ENCODE measurements around the gene EPHB1.

EPHB1 gene

DNA sequence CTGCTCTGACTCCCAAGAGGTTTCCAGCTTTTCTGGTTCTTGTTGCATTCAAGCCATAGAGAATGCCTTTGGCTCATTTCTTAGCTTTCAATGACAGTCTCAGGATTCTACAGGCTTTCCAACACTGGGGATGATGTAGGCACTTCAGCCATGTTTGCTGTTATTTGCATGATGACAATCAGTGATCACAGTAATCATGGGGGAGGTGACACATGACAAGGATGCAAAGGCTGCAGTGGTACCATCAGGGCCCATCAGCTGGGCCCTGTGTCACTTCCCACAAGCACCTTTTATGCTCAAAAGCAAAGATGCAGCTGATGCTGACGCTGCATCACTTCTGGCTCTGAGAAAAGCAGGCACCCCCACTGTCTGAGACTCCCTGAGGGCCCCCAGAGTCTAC, 18.6 kb downstream of the EPHB1 start:
- Histone ChIP-seq H3K27ac (ENCODE audit: low read depth, low read length) (no peak overlapping the region), H3K36me3 (ENCODE audit: insufficient read depth, low read length) (no peaks in the 10 kb centered on the region), H3K9me3 (ENCODE audit: low read length) (no peaks in the 10 kb centered on the region), H3K4me3 (ENCODE audit: low read depth in 1 of 2, low read length in 2 of 2) (no peak overlapping the region), H3K9ac (ENCODE audit: low read length) (no peak overlapping the region), H3K4me1 (ENCODE audit: insufficient read depth, low read length) (no peaks in the 10 kb centered on the region), H3K27me3 (ENCODE audit: control insufficient read depth in 1 of 2, insufficient read depth in 2 of 2, low read length in 2 of 2) (no peaks in the 10 kb centered on the region)

GRCh38 chr3:134815519-134815918, 20.5 kb downstream of the EPHB1 start:
- Histone ChIP-seq H3K27me3 (ENCODE audit: control insufficient read depth in 1 of 2, insufficient read depth in 2 of 2, low read length in 2 of 2) (no peaks in the 10 kb centered on the region), H3K9me3 (ENCODE audit: low read length) (no peaks in the 10 kb centered on the region), H3K27ac (ENCODE audit: low read depth, low read length) (no peak overlapping the region), H3K9ac (ENCODE audit: low read length) (no peak overlapping the region), H3K36me3 (ENCODE audit: insufficient read depth, low read length) (no peaks in the 10 kb centered on the region), H3K4me3 (ENCODE audit: low read depth in 1 of 2, low read length in 2 of 2) (no peak overlapping the region), H3K4me1 (ENCODE audit: insufficient read depth, low read length) (no peaks in the 10 kb centered on the region)

GRCh38 chr3:134816623-134817022, 21.6 kb downstream of the EPHB1 start:
- Histone ChIP-seq H3K9me3 (ENCODE audit: low read length) (no peaks in the 10 kb centered on the region), H3K27me3 (ENCODE audit: control insufficient read depth in 1 of 2, insufficient read depth in 2 of 2, low read length in 2 of 2) (no peaks in the 10 kb centered on the region), H3K9ac (ENCODE audit: low read length) (no peak overlapping the region), H3K27ac (ENCODE audit: low read depth, low read length) (no peak overlapping the region), H3K4me1 (ENCODE audit: insufficient read depth, low read length) (no peaks in the 10 kb centered on the region), H3K36me3 (ENCODE audit: insufficient read depth, low read length) (no peaks in the 10 kb centered on the region), H3K4me3 (ENCODE audit: low read depth in 1 of 2, low read length in 2 of 2) (no peak overlapping the region)

DNA sequence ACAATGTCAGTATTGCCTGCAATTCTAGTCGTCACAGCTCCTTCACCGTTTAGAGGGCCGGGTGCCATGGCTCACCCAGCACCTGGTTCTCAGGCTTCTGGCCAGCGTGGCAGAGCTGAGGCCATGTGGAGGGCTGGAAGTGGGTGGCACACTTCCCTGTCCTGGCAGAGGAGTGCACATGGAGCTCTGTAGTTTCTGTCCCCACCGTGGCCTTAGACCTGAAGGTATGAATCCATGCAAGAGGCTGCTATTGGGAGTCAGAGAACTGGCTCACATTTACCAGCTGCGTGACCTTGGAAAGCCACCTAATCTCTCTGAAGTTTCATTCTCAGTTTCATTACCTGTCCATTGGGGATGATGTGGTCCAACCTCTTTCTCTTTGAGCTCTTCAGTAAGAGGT, 22.2 kb downstream of the EPHB1 start:
- no peaks in the 10 kb centered on the region for H3K9me3 ChIP-seq (ENCODE audit: low read length)
- H3K4me3 ChIP-seq (ENCODE audit: low read depth in 1 of 2, low read length in 2 of 2) = no peak overlapping the region
- no peaks in the 10 kb centered on the region for H3K4me1 ChIP-seq (ENCODE audit: insufficient read depth, low read length)
- H3K9ac ChIP-seq (ENCODE audit: low read length) = no peak overlapping the region
- H3K27ac ChIP-seq (ENCODE audit: low read depth, low read length) = no peak overlapping the region
- no peaks in the 10 kb centered on the region for H3K36me3 ChIP-seq (ENCODE audit: insufficient read depth, low read length)
- no peaks in the 10 kb centered on the region for H3K27me3 ChIP-seq (ENCODE audit: control insufficient read depth in 1 of 2, insufficient read depth in 2 of 2, low read length in 2 of 2)

DNA sequence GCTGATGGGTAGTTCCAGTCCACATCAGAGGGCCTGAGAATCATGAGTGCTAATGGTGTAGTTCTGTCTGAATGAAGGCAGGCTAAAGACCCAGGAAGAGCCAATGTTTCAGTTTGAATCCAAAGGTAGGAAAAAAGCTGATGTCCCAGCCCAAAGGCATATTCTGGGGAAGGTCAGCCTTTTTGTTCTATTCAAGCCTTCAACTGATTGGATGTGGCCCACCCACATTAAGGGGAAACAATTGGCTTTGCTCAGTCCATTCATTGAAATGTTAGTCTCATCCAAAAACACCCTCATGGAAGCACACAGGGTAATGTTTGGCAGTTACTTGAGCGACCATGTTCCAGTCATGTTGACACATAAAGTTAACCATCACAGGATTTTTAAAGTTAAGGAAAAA, 25.9 kb downstream of the EPHB1 start:
- no peaks in the 10 kb centered on the region for H3K27me3 ChIP-seq (ENCODE audit: control insufficient read depth in 1 of 2, insufficient read depth in 2 of 2, low read length in 2 of 2)
- no peaks in the 10 kb centered on the region for H3K9me3 ChIP-seq (ENCODE audit: low read length)
- no peaks in the 10 kb centered on the region for H3K36me3 ChIP-seq (ENCODE audit: insufficient read depth, low read length)
- no peak overlapping the region for H3K9ac ChIP-seq (ENCODE audit: low read length)
- H3K4me1 ChIP-seq (ENCODE audit: insufficient read depth, low read length) = no peaks in the 10 kb centered on the region
- no peak overlapping the region for H3K27ac ChIP-seq (ENCODE audit: low read depth, low read length)
- no peak overlapping the region for H3K4me3 ChIP-seq (ENCODE audit: low read depth in 1 of 2, low read length in 2 of 2)

- Histone ChIP-seq H3K27me3 (ENCODE audit: control insufficient read depth in 1 of 2, insufficient read depth in 2 of 2, low read length in 2 of 2) (no peaks in the 10 kb centered on the region), H3K9ac (ENCODE audit: low read length) (no peak overlapping the region), H3K9me3 (ENCODE audit: low read length) (no peaks in the 10 kb centered on the region), H3K4me1 (ENCODE audit: insufficient read depth, low read length) (no peaks in the 10 kb centered on the region), H3K36me3 (ENCODE audit: insufficient read depth, low read length) (no peaks in the 10 kb centered on the region), H3K4me3 (ENCODE audit: low read depth in 1 of 2, low read length in 2 of 2) (no peak overlapping the region), H3K27ac (ENCODE audit: low read depth, low read length) (no peak overlapping the region)
Observed at GRCh38 chr3:134822090-134822489, 27.0 kb downstream of the EPHB1 start.

DNA sequence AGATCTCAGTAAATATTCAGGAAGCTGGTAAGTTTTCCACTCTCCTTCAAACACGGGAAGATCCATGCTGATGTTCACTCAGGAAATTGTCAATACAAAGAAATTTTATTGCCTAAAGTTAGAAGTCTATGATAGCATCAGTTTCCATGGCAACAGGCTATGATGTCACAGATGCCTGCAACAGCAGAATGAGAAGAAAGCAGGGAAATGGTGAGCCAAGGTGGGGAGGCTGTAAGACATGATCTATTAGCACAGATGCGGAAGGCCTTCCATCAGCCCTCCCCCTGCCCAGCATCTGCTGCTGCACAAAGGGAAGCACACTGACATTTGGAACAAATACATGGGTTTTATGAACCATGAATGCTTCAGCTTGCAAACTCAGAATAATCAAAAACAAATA, 28.6 kb downstream of the EPHB1 start:
- Histone ChIP-seq H3K4me3 (ENCODE audit: low read depth in 1 of 2, low read length in 2 of 2) (no peak overlapping the region), H3K36me3 (ENCODE audit: insufficient read depth, low read length) (no peaks in the 10 kb centered on the region), H3K4me1 (ENCODE audit: insufficient read depth, low read length) (no peaks in the 10 kb centered on the region), H3K9ac (ENCODE audit: low read length) (no peak overlapping the region), H3K27me3 (ENCODE audit: control insufficient read depth in 1 of 2, insufficient read depth in 2 of 2, low read length in 2 of 2) (no peaks in the 10 kb centered on the region), H3K27ac (ENCODE audit: low read depth, low read length) (no peak overlapping the region), H3K9me3 (ENCODE audit: low read length) (no peaks in the 10 kb centered on the region)

DNA sequence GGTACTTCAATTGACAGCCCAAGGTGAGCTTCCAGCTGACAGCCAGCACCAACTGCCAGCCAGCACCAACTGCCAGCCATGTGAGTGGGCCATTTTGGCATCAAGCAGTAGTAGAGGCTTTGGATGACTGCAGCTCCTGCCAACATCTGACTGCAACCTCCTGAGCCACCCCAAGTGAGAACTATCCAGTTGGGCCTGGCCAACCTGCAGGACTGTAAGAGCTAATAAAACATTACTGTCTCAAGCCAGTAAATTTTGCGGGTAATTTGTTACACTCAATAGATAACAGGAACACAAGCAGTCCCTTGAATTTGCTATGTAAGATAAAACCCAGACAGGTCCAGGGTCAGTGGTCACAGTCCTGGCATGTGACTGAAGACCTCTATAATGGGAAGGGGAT, 29.7 kb downstream of the EPHB1 start:
- Histone ChIP-seq H3K9ac (ENCODE audit: low read length) (no peak overlapping the region), H3K4me3 (ENCODE audit: low read depth in 1 of 2, low read length in 2 of 2) (no peak overlapping the region), H3K27me3 (ENCODE audit: control insufficient read depth in 1 of 2, insufficient read depth in 2 of 2, low read length in 2 of 2) (no peaks in the 10 kb centered on the region), H3K9me3 (ENCODE audit: low read length) (no peaks in the 10 kb centered on the region), H3K36me3 (ENCODE audit: insufficient read depth, low read length) (no peaks in the 10 kb centered on the region), H3K4me1 (ENCODE audit: insufficient read depth, low read length) (no peaks in the 10 kb centered on the region), H3K27ac (ENCODE audit: low read depth, low read length) (no peak overlapping the region)

- Histone ChIP-seq H3K4me3 (ENCODE audit: low read depth in 1 of 2, low read length in 2 of 2) (no peak overlapping the region), H3K36me3 (ENCODE audit: insufficient read depth, low read length) (no peaks in the 10 kb centered on the region), H3K4me1 (ENCODE audit: insufficient read depth, low read length) (no peaks in the 10 kb centered on the region), H3K27me3 (ENCODE audit: control insufficient read depth in 1 of 2, insufficient read depth in 2 of 2, low read length in 2 of 2) (no peaks in the 10 kb centered on the region), H3K27ac (ENCODE audit: low read depth, low read length) (no peak overlapping the region), H3K9me3 (ENCODE audit: low read length) (no peaks in the 10 kb centered on the region), H3K9ac (ENCODE audit: low read length) (no peak overlapping the region)
Observed at GRCh38 chr3:134827213-134827612, 32.2 kb downstream of the EPHB1 start.

- Histone ChIP-seq H3K4me3 (ENCODE audit: low read depth in 1 of 2, low read length in 2 of 2) (no peak overlapping the region), H3K9me3 (ENCODE audit: low read length) (no peaks in the 10 kb centered on the region), H3K36me3 (ENCODE audit: insufficient read depth, low read length) (no peaks in the 10 kb centered on the region), H3K4me1 (ENCODE audit: insufficient read depth, low read length) (no peaks in the 10 kb centered on the region), H3K9ac (ENCODE audit: low read length) (no peak overlapping the region), H3K27ac (ENCODE audit: low read depth, low read length) (no peak overlapping the region), H3K27me3 (ENCODE audit: control insufficient read depth in 1 of 2, insufficient read depth in 2 of 2, low read length in 2 of 2) (no peaks in the 10 kb centered on the region)
Observed at GRCh38 chr3:134829721-134830120, 34.7 kb downstream of the EPHB1 start.

GRCh38 chr3:134832585-134832984, 37.5 kb downstream of the EPHB1 start:
- H3K27ac ChIP-seq (ENCODE audit: low read depth, low read length) = no peak overlapping the region
- H3K9me3 ChIP-seq (ENCODE audit: low read length) = no peaks in the 10 kb centered on the region
- no peaks in the 10 kb centered on the region for H3K36me3 ChIP-seq (ENCODE audit: insufficient read depth, low read length)
- H3K4me1 ChIP-seq (ENCODE audit: insufficient read depth, low read length) = no peaks in the 10 kb centered on the region
- no peak overlapping the region for H3K4me3 ChIP-seq (ENCODE audit: low read depth in 1 of 2, low read length in 2 of 2)
- no peak overlapping the region for H3K9ac ChIP-seq (ENCODE audit: low read length)
- H3K27me3 ChIP-seq (ENCODE audit: control insufficient read depth in 1 of 2, insufficient read depth in 2 of 2, low read length in 2 of 2) = no peaks in the 10 kb centered on the region

DNA sequence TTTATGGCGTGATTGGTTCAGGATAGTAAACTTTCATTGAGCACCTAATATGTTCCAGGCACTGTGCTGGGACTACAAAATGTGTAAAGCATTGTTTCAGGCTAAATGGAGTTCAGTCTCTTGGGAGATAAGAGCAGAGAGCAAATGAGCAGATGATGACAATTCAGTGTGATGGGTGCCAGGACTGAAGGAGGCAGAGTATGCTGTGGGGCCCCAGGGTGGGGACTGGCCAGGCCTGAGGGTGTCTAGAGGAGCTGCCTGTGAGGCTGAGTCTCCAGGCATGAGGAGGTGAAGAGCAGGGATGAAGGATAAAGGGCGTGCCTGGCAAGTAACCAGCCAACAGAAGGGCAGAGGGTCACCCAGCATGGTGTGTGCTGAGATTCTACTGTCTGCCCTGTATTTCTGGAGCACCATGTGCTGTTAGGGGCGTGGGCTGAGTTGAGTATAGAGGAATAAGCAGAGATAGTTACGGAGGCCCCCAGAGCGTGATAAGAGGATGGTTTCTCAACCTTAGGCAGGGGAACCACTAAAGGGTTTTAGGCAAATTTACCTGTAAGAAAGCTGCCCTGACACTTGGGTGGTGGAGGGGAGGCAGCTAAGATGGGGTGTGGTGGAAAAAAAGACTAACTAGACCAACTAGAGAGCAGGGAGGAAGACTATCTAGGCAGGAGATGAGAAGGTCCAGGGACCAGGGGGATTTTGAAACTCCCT, 38.5 kb downstream of the EPHB1 start:
- Histone ChIP-seq H3K4me3 (ENCODE audit: low read depth in 1 of 2, low read length in 2 of 2) (no peak overlapping the region), H3K9me3 (ENCODE audit: low read length) (no peaks in the 10 kb centered on the region), H3K36me3 (ENCODE audit: insufficient read depth, low read length) (no peaks in the 10 kb centered on the region), H3K9ac (ENCODE audit: low read length) (no peak overlapping the region), H3K4me1 (ENCODE audit: insufficient read depth, low read length) (no peaks in the 10 kb centered on the region), H3K27me3 (ENCODE audit: control insufficient read depth in 1 of 2, insufficient read depth in 2 of 2, low read length in 2 of 2) (no peaks in the 10 kb centered on the region), H3K27ac (ENCODE audit: low read depth, low read length) (no peak overlapping the region)

All from muscle layer of colon (tissue), 2 donors.